GM12892 (cell line): ENCODE results near the gene KCTD3.
A peak's percentile ranks its signal among the peaks of the same experiment; 100 is the strongest.

Experiments used
- DNase-seq: peaks from one replicate; pipeline ENCODE4 v3.0.0; 2011; ENCODE audit not compliant: insufficient read length
- FAIRE-seq: peaks from 2 replicates; lab custom pipeline; 2011; peaks lifted over from hg19 to GRCh38; lab: Jason Lieb, UNC
- POLR2A ChIP-seq: IDR thresholded peaks from 2 replicates; pipeline ENCODE4 v1.6.1; 2011; ENCODE audit warnings: low read depth, low read length, control low read depth
- POLR2AphosphoS5 ChIP-seq: IDR thresholded peaks from 2 replicates; pipeline ENCODE4 v1.6.1; 2011; ENCODE audit warnings: low read depth, low read length, control low read depth
- TAF1 ChIP-seq: IDR thresholded peaks from 2 replicates; pipeline ENCODE4 v1.6.1; 2011; ENCODE audit warnings: low read depth, mild to moderate bottlenecking, control low read depth, low read length, borderline replicate concordance

KCTD3 gene

DNA sequence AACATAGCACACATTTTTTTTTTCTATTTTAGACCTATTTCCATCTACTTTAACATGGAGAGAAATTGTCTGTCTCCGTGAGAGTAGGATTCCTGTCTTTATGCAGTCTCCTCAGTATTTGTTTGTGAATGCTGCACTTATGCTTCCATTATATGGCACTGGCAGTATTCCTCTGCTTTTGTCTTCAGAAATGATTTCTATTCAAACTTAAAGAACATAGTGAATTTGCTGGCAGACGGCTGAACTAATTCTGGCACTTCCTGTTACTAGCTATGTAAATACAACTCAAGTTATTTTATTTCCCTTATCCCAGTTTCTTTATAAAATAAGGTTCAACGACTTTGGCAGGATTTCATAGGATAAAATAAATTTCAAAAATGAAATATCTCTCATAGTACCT lies 45.3 kb downstream of the KCTD3 start:
- no peak for FAIRE-seq
- DNase-seq: no peak
- TF ChIP-seq TAF1 (no peak), POLR2AphosphoS5 (no peak), POLR2A (no peak)

DNA sequence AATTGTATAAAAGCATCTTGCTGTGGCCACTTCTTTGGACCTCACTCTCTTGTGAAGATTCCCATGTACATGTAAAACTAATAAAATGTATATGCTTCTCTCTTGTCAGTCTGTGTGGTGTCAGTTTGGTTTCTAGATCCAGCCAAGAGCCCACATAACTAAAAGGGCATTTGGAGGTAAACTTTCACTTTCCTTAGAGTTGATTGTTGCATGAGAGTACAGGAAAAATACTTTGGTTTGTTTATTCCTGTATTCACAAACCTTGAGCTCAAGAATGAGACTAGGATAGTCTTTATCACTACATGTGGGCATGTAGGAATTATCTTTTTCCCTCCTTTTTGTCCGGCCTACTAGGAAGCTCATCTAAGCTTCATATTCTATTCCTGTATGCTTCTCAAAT lies 50.9 kb downstream of the KCTD3 start:
- DNase-seq (no peak), FAIRE-seq (peak; percentile 46)
- TF ChIP-seq TAF1 (no peak), POLR2AphosphoS5 (no peak), POLR2A (no peak)

DNA sequence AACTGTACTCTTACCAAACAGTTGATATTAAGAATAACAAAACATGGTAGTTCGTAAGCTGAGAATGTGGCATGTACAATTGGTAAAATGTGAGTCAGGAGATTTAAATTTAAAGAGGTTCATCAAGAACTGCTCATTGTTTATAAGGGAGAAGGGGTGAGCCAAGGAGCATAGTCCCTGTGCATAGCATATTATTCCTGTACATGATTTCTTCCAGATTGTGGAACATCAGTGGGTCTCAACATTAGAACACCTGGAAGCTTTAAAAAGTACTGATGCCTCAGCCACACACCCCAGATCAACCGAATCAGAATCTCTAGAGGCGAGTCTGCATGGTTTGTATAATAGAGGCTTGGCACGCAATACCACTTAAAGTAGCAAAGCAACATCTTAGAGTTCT lies 56.1 kb downstream of the KCTD3 start:
- FAIRE-seq (no peak), DNase-seq (no peak)
- no peak for TF ChIP-seq POLR2A
- no peak for TF ChIP-seq TAF1
- TF ChIP-seq POLR2AphosphoS5: no peak

DNA sequence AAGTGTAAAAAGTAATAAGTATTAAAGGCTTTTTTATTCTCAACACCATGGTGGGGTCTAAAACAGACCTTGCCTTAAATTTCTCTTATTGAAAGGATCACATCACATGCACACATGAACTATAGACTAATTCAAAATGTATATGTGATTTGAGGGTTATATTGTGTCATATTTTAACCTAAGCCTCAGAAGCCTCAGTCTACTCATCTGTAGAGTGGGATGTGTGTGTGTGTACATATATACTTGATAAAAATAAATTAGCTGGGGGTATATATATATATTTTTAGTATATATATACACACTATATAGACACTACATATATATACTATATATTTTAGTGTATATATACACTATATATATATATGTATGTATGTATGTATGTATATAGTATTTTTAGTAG lies 58.8 kb downstream of the KCTD3 start:
- TF ChIP-seq POLR2A (no peak), TAF1 (no peak), POLR2AphosphoS5 (no peak)
- DNase-seq (no peak), FAIRE-seq (no peak)

DNA sequence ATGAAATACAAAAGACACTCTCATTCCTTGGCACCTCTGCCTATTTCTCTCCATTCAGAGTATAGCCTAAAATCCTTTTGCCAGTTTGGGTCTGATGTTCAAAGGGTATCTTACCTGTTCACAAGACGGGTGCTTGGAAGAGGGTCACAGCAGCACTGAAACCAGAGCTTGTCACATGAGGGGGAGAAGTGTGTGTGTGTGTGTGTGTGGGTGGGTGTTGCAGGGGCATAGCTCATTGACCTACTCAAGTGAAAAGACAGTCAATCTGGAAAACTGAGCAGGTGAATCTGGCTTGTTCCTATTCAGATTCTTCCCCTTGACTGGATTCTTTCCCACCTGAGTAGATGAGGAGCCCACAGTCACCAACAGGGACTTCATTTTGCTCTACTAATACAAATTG lies 63.9 kb downstream of the KCTD3 start:
- DNase-seq: no peak
- TF ChIP-seq TAF1 (no peak), POLR2A (no peak), POLR2AphosphoS5 (no peak)
- no peak for FAIRE-seq

DNA sequence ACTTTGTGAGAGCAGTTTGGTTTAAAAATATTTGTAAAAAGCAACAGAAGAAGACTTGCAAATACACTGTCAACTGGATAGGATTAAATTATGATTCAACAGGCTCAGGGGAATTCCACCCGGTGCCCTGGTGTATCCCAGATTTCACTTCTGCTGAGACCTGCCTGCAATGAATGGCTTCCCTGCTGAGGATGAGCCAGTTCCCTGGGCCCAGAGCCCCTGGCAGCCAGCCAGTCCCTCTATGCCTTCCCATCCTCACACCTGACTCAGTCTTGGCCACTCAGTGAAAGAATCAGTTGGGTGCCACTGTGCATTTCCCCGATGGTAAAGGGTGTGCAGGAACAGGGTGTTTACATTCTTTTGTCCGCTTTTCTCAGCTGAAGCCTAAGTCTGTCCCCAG lies 64.4 kb downstream of the KCTD3 start:
- FAIRE-seq (no peak), DNase-seq (no peak)
- TF ChIP-seq POLR2AphosphoS5 (no peak), TAF1 (no peak), POLR2A (no peak)

DNA sequence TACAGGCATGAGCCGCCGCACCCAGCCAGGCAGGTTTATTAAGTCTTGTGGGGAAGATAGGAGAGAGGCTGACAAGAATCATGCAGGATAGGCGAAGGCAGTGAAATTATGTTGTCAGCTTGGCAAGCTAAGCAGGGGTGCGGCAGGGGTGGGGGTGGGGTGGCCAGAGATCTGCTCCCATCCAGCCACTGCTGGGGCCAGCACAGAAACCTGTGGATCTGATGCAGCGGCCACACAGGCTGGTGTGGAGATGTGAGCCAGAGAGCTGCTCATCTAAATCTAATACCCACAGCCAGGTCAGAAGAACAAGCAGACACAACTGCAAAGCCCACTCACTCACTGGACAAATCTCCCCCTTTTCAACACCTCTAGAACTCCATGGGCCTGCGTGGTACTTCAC lies 68.7 kb downstream of the KCTD3 start:
- no peak for TF ChIP-seq POLR2A
- TF ChIP-seq TAF1: no peak
- TF ChIP-seq POLR2AphosphoS5: no peak
- FAIRE-seq: no peak
- no peak for DNase-seq

DNA sequence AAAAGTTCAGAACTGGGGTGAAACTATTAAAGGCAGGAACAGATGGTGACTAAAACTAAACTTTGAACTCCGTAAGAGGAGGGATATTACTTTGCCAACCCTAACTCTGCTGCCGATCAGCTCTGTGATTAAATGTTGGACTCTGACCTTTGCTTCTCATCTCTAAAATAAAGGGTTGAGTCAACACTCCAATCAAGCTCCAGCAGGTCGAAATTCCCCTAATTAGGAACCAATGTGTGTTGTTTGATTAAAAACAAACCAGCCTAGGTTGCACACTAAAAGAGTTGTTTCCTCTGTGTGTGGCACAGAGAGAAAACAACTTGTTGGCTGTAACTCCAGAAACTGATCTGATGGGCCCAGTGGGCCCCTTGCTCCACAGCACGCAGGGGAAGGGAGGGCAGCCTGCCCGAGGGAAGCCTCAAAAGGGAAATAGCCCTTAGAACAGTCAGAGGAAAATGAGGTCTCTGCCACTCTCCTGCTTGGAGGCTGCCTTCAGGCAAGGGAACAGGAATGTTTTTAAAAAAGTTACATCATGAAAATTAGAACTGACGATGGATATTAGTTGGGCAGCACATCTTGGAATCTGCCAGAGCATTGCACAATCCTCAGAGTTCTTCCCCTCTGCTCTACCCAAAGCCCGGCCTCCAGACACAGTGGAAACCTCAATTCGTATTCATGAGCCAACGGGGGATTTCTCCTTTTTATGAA lies 69.3 kb downstream of the KCTD3 start:
- TF ChIP-seq POLR2A (no peak), TAF1 (no peak), POLR2AphosphoS5 (no peak)
- no peak for DNase-seq
- no peak for FAIRE-seq

DNA sequence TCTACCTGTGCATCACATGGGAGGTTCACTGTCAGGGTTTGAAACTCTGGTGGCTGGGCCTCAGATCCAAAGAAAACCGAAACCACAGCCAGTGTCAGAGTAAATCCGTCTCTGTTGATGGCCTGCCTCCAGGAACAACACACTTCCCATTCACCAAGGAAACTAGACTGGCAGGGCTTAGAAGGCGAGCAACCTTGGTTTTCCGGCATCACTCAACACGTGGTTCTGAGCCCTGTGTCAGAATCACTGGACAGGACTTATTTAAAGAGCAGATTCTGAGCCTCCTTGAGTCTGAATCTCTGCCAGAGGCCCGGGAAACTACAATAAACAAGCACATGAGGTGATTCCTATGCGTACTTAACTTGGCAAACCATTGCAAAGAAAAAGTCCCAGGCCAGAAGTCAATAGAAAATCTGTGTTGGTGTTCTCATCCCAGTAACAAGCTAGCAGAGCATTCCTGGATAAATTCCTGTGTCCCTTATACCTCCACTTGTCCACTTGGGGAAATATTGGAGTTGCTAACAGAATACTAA lies 70.0 kb downstream of the KCTD3 start:
- DNase-seq (no peak), FAIRE-seq (no peak)

DNA sequence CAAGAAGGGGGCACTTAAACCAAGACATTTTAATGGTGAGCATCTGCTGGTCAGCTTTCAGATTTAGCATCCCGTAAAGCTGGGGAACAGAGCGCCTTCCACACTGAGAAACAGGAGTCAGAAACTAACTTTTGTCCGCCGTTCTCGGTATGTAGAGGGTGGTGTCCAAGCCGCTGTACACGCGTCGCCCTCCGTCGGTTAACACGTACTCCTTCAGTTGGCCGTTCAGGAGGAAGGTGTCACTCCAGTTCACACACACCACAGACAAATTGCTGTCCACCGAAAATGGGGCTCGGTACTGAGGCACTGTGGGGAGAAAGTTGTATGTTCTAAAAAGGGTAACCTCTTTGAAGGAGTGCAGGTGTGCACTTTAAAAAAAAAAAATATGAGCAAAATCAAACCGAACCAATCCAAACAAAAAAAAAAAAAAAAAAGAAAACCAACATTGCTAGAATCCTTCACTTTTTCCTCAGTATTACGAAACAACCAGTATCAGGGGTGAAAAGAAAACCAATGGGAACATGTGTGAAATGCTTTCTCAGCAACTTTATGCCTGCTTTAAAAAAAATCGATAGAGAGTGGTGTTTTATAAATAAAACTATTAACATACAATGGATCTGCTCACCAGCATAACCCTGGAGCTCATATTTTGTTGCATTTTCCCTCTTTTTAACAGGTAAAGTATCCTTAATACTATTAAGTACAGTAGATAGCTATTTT lies 73.5 kb downstream of the KCTD3 start:
- DNase-seq (no peak), FAIRE-seq (no peak)
- TF ChIP-seq POLR2A: no peak
- no peak for TF ChIP-seq TAF1
- TF ChIP-seq POLR2AphosphoS5: no peak

More for the DNA sequence above, 70.0 kb downstream of the KCTD3 start:
- TF ChIP-seq POLR2A: no peak
- TF ChIP-seq TAF1: no peak
- no peak for TF ChIP-seq POLR2AphosphoS5

DNA sequence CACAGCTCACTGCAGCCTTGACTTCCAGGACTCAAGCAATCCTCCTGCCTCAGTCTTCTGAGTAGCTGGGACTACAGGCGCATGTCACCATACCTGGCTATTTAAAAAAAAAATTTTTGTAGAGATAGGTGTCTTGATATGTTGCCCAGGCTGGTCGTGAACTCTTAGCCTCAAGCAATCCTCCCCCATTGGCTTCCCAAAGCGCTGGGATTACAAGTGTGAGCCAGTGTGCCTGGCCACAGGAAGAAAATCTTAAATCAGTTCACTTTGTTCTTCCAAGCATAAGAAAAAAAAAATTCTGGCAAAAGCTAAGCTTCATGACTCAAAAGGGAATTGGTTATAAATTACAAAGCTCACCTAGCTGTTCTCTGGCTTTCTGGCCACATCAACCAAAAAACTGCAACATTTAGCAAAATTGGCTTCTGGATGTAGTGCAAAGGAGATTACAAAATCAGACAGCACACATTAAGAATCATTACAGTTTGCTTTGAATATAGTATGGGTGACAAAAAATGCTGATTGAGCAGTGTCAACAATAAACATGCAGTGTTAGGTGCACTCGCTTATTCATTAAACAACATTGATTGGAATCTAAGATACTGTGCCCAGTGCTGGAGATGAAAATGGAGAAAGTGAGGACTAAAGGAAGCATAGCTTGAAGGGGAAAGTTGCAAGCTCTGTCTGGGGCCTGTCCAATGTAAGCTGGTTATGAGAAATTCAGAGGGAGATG lies 76.7 kb downstream of the KCTD3 start:
- FAIRE-seq (no peak), DNase-seq (no peak)
- TF ChIP-seq POLR2A (no peak), TAF1 (no peak)

DNA sequence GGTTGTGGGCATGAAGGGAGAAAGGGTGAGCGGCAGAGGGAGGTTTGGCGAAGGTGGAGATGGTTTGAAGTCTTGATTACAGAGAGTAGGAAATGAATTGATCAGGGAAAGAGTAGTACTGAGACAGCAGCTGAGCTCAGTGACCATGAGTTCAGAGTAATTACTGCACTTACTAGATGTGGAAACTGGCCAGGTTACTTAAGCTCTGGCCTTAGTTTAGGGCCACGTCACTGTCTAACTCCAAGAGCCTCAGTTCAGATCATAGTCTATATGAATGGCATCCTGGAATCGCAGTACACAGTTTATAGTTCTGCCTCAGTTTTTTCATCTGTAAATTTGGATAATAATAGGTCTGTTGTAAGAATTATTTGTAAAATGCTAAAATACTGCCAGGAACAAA lies 78.1 kb downstream of the KCTD3 start:
- TF ChIP-seq POLR2AphosphoS5 (no peak), TAF1 (no peak), POLR2A (no peak)
- no peak for DNase-seq
- FAIRE-seq: no peak
